ENCODE measurements around the gene SLC7A1.

- TF ChIP-seq RAD21 (conservative IDR thresholded peaks at IDR 0.05 in 1 of 2, IDR thresholded peaks at IDR 0.05 in 1 of 2) (no peak), CTCF (IDR thresholded peaks at IDR 0.05) (no peak), MAX (IDR thresholded peaks at IDR 0.05) (no peak), SREBF2 (IDR thresholded peaks at IDR 0.05) (no peak), PHF8 (IDR thresholded peaks at IDR 0.05; ENCODE audit: borderline replicate concordance, low read depth) (no peak), EP300 (IDR thresholded peaks at IDR 0.05) (no peak), CHD2 (IDR thresholded peaks at IDR 0.05; ENCODE audit: low read length, partially characterized antibody) (no peak), MYC (IDR thresholded peaks at IDR 0.05; ENCODE audit: borderline replicate concordance, low read length) (no peak), CHD4 (IDR thresholded peaks at IDR 0.05; ENCODE audit: borderline replicate concordance) (no peak), ZC3H11A (IDR thresholded peaks at IDR 0.05) (no peak), HOXA7 (CRISPR knock-in tag; IDR thresholded peaks at IDR 0.05) (no peak)
These were observed 62.7 kb downstream of the SLC7A1 start for GRCh38 chr13:29532821-29533220.

All from A549 (cell line).